Stimulated activated naive CD4-positive, alpha-beta T cell (primary cell): ENCODE results near the gene DMD.

Source experiments
- DNase-seq, 6 experiments: peaks; one replicate each; lab custom pipeline; 2025; lab: John Stamatoyannopoulos, UW

The DMD gene

GRCh38 chrX:31287861-31288260 lies 1923.5 kb downstream of the DMD start:
- no peak for DNase-seq

GRCh38 chrX:31280580-31280979 lies 1930.8 kb downstream of the DMD start:
- DNase-seq, result no peak

- DNase-seq, result no peak
Observed at GRCh38 chrX:31279359-31279758, 1932.0 kb downstream of the DMD start.

DNA sequence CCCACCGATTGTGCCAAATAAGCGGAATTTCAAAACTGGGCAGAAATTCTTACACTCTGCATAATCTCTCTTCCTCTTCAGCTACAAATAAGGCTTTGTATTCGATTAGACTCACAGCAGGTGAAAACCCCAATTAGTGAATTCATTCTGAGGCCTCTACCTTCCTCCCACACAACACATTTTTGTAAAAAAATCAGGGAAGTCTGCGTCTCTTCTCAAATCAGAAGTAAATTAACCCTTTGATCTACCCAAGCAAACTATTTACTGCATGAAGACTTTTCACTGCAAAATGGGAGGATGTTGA lies 1938.9 kb downstream of the DMD start:
- DNase-seq, result no peak

DNA sequence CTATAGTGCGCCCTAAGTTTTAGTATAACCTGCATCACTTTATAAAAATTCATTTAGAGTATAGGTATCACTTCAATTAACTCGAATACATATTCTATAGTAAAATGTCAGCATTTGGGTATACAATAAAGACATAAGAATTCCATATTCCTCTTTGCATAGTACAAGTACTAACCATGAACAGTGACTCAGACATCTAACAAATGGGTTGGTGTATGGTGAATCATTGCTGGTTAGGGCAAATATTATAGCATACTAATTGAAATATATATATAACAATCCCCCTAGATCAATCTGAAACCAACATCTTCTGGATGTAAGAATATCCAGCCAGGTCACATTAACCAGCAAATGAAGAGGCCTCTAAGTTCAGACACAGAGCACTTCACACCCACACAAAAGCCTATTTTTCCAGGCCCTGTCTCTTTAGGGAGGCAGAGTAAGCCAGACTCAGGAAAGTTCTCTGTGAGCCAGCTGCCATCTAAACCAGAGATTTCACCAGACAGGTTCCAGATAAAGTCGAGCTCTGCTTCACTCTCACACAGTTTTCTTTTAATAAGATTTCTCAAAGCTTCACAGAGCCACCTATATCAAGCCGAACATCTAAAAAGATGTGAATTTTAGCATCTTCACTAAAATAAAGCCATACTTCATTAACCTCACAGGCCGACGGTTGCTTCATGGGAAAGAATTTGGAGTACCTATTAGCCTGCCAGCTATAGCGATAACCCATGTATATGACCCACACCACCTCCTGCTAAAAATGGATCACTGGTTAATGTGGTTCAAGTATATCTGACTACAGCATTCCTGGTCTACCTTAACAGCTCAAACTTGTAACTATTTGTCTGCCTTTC lies 1939.5 kb downstream of the DMD start:
- DNase-seq, result no peak

GRCh38 chrX:31269914-31270313 lies 1941.4 kb downstream of the DMD start:
- no peak for DNase-seq

- DNase-seq, result no peak
Observed at GRCh38 chrX:31268359-31268758, 1943.0 kb downstream of the DMD start.

DNA sequence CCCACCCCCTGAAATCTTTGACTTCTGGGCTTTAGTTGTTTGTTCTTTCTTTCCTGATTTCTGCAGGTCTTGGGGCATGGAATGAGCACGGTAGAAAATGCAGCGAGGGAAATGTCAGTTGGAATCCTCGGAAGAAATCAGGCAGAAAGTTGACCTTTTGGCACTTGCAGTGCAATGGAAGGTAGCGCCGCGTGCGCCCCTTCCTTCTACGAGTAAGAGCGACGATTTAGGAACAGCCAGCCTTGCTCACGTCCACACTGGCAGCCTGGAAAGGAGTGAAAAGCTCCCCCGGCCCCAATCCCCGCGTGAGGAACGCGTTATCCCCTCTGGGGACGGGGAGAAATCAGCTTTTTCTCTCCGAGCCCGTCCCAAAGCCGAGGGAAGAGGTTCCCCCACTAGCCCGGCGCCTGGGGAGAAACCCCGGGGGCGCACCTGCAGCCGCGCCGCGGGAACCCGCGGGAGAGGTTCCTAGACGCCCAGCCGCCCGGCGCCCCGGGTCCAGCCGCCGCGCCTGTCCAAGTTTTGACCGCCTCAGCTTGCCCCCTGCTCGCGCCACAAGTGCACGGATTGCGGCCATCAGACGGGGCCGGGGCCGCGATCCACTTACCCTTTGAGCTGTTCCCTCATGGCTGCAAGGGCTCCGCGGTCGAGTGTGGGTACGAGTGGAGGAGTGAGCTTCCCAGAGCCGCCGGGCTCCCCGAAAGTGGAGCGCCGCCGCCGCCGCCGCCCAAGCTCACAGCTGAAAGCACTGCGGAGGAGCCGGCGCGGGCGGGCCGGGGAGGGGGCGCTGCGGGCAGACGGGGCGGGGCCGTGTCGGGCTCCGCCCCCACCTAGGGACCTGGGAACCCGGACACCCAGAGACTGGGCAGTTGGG lies 1944.9 kb downstream of the DMD start:
- no peak for DNase-seq

- DNase-seq, result no peak
Observed at GRCh38 chrX:31265383-31265782, 1946.0 kb downstream of the DMD start.

GRCh38 chrX:31260351-31260750 lies 1951.0 kb downstream of the DMD start:
- DNase-seq, result no peak

- no peak for DNase-seq
Observed at GRCh38 chrX:31258166-31258565, 1953.2 kb downstream of the DMD start.

DNA sequence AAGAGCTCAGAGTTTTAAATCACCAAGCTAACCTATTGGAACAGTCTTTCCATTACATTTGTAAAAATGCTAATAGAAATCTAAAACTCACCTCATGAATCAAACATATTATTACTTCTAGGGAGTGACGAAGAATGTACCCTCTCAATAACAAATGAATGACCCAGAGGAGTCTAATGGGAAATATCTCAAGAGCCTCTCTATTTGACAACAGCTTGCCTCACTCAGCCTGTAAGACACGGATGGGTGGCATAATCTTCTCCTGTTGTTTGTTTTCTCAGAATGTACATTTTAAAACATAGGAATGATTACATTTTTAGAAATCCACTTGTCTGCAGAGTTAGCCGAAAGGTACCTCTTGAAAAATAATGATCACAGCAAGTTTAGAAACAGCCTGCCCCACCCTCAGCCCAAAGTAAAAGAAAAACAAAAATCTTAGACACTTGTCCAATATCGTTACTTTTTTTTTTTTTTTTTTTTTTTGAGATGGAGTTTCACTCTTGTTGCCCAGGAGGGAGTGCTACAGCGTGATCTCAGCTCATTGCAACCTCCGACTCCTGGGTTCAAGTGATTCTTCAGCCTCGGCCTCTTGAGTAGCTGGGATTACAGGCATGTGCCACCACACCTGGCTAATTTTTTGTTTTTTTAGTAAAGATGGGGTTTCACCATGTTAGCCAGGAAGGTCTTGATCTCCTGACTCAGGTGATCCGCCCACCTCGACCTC lies 1955.9 kb downstream of the DMD start:
- no peak for DNase-seq

DNA sequence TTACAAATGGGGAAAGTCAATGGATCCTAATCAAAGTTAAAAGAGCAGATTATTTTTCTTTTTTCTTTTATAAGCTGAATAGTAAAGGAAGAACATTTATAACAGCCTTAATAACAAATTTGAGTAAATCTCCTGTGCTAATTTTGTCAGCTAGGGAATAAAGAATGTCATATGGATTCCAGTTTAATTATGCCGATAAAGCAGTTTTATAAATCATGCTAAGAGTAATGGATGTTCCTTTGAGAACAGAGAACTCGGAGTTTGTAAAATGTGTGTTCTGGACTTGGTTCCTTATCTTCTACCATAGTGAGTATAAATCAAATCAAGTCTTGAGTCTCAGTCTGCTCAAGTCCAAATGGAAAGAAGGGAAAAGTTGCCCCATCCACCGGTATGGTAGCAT lies 1959.2 kb downstream of the DMD start:
- DNase-seq, result no peak

DNA sequence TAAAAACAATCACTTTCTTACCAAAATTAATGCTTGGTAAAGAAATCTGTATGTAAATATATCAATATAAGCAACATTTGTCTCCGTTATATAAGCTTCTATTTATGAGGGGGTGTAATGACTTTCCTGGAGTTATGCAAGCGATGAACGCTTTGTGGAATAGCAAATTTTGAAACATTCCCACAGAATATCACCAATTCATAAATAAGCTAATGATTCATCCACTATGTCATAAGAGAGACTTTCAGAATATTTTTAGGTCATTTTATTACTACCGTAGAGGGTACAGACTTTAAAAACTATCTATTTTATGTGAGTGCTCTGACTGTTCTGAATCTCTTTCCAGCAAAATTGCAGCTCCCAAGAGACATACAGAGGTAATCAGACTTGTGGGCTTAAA lies 1960.0 kb downstream of the DMD start:
- DNase-seq, result no peak

GRCh38 chrX:31245714-31246113 lies 1965.6 kb downstream of the DMD start:
- DNase-seq, result no peak

GRCh38 chrX:31243804-31244203 lies 1967.5 kb downstream of the DMD start:
- DNase-seq, result no peak

GRCh38 chrX:31240982-31241381 lies 1970.4 kb downstream of the DMD start:
- DNase-seq, result no peak

GRCh38 chrX:31237189-31237588 lies 1974.2 kb downstream of the DMD start:
- no peak for DNase-seq

- DNase-seq, result no peak
Observed at GRCh38 chrX:31236231-31236630, 1975.1 kb downstream of the DMD start.

GRCh38 chrX:31233941-31234496 lies 1977.3 kb downstream of the DMD start:
- DNase-seq, result no peak

DNA sequence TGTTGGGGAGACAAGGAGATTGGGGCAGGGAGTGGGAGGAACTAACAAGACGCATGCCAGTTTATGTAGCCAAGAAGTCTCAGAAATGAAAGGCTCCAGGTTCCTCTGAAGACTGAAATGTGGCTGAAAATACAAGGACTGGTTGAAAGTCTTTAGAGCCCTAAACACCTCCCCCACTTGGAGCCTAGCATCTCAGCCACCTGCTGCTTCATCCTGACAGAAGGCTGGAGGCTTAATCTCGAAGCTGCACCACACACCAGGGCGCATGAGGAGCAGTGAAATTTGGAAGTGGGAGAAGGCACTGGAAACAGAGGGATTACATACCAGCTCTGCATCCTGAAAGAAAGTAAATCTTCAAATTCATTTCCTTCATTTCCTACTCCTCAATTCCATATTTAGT lies 1978.8 kb downstream of the DMD start:
- DNase-seq, result no peak

DNA sequence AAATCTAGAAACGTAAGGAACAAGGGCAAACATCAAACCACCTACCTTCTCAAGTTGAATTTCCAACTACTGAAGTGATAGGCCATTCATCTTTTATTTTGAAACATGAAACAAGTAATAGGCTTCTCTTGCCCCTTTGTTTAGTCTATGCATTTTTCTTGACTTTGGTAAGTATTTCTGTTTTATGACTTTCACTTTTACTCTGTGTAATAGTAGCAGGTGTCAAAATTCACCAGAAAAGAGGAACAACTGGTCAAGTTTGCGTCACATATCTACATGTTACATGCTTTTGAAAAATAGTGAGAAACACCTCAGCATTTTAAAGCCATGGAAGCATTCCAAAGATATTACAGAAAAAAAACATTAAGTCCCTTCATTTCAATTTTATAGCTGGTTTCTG lies 1982.4 kb downstream of the DMD start:
- no peak for DNase-seq
